Mesenteric fat pad (tissue), 1 donor: ENCODE data around the gene POLR2L. TPM values are rescaled to one million over a fixed set of nuclear protein-coding genes. Genes with fewer than 3 reads are reported as not detected.
A peak's percentile ranks its signal among the peaks of the same experiment; 100 is the strongest.

Experiments
- DNase-seq: peaks from one replicate; pipeline ENCODE4 v3.0.0-alpha.2; 2020; ENCODE audit warnings: low spot score
- total RNA-seq: library from RNA; stranded (reverse); fragmentation: NEBNext Ultra II Directional; extraction: Animal tissue kit (Norgen Biotek cat#: 25700); gene quantifications from one replicate; pipeline ENCODE4 v1.2.1, GENCODE V29; 2021
- donor health status: DM: yes; HTN: yes; CAD: no.

POLR2L gene
- total RNA-seq, 1 donor from 2014 or later = 203 TPM

- DNase-seq = no peak
Measured at GRCh38 chr11:813456-814096, 28.8 kb downstream of the POLR2L start.

- DNase-seq = no peak
Measured at GRCh38 chr11:813072-813455, 29.3 kb downstream of the POLR2L start.

DNA sequence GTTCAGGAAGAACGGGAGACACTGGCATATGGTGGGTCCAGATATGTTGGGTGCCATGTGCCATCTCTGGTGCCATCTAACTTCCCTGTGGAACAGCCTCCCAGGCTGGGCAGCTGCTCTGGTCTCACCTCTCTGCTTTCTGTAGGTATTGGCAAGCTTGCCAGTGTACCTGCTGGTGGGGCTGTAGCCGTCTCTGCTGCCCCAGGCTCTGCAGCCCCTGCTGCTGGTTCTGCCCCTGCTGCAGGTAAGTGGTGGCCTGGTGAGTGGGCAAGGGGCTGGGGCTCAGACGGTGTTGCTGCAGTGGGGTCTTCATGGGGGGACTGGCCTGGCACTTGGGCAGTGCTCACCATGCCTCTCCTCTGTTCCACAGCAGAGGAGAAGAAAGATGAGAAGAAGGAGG, 29.9 kb downstream of the POLR2L start:
- DNase-seq = no peak

- no peak for DNase-seq
Measured at GRCh38 chr11:811446-812245, 30.7 kb downstream of the POLR2L start.

GRCh38 chr11:810040-810567, 32.2 kb downstream of the POLR2L start:
- no peak for DNase-seq

DNA sequence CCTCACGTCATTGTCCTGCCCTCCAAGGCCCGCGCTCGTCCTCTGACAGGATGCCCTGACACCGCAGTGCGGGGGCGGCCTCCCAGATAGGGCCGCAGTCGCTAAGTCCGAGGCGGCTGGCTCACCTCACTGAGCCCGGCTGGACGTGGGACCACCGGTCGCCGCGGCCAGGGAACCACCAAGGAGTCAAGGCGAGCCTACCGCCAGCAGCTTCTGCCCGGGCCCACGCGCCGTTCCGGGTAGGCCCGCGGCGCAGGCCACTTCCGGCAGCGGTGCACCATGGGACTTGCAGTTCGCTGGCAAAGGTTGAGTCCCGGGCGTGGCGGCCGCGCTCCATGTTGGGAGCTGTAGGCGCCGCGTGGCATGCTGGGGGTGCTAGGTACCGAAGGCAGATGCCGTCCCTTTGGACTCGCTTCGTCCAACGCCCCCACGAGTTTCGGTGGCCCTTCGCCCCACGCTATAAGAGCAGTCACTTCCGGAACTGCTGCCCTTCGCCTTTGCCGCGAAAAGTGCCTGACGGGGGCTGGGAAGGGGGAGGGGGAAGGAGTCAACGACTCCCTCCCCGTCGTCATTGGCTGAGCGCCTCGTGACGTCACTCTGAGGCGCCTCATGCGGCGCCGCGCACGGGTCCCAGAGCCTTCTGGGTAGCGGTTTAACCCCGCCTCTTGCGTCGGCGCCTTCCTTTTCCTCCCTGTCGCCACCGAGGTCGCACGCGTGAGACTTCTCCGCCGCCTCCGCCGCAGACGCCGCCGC, 32.9 kb downstream of the POLR2L start, which contains the start of gene RPLP2:
TSS of gene RPLP2 (plus strand) at position 681 of the 753 bp plus-strand sequence. CDS start 268 bp downstream, outside the sequence.
- DNase-seq = peak; percentile 99

- no peak for DNase-seq
Measured at GRCh38 chr11:808427-809286, 33.7 kb downstream of the POLR2L start.

DNA sequence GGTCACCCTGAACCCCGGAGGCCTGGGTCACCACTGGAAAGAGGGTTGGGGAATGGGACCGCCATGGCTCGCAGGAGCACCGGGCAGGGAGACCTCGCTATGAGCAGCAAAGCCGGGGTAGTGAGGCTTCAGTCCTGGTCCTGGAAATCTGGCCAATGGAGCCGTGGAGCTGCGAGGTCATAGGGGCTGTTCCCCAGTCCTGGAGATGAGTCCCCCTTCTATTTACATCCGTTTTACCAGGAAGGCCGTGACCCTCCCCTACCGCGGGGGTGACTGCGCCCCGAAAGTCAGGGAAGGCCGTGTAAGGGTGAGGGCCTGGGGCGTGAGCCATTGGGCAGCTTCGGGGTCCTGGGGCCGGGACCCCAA, 37.7 kb downstream of the POLR2L start:
- DNase-seq = no peak

DNA sequence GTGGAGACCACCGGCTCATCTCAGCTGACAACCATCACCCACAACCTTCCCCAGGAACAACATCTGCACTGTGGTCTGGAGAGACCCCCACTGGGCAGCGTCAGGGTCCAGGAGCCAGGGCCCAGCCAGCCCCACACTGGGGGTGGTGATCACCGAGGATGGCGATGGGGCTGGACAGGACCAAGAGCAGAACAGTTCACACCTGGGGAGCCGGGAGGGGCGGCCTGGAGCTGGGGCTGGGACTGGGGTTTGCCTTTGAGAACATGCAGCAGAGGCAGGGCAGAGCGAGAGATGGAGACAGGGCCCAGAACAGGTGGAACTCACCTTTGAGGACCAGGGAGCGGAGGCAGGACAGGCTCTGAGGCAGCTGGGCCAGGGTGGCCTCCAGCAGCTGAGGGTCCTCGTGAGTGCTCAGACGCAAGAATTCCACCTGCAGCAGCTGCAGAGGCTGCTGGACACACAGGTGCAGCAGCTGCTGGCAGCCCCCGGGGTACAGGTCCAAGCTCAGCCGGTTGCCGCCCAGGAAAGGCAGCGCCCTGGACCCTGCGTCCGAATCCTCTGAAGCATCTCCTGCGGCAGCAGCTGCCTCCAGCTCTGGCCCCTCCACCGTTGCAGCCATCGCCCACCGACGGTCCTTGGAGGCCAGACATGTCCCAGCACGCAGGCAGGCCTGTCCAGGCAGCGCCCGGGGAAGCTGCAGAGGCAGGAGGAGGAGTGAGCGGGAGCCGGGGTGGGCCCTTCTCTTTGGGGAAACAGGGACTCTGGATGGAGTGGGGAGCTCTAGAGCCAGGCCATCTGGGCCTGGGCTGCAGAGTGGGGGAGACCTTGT, 38.3 kb downstream of the POLR2L start:
- DNase-seq = no peak

GRCh38 chr11:803467-803742, 38.9 kb downstream of the POLR2L start:
- DNase-seq = no peak

- DNase-seq = no peak
Measured at GRCh38 chr11:802693-803466, 39.4 kb downstream of the POLR2L start.

- no peak for DNase-seq
Measured at GRCh38 chr11:802018-802617, 40.2 kb downstream of the POLR2L start.

DNA sequence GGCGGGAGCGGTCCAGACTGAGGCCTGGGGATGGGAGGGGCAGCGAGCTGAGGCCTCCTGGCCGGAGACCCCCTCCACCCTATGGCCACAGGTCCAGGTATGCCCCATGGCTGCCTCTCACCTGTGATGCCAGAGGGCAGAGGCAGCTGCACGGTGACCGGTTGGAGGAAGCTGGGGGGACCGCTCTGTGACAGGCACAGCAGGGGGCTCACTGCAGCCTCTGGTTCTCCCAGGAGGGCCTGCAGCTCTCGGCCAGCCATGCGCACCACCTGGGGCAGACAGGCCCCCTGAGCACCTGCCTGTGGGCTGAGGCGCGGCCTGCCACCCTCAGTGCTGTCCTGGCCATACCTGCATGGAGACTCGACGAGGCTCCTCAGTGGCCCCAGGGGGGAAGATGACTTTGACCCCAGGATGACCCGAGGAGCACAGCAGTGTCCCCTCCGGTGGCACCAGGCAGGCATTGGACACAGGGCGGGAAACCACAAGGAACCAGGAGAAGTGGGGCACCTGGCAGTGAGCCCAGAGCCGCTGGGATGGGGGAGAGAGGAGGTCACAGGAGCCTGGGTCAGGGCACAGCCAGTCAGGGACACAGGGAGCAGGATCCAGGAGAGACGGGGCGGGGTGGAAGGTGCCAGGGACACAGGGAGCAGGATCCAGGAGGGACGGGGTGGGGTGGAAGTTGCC, 41.1 kb downstream of the POLR2L start:
- DNase-seq = no peak

- no peak for DNase-seq
Measured at GRCh38 chr11:800473-800872, 41.9 kb downstream of the POLR2L start.

DNA sequence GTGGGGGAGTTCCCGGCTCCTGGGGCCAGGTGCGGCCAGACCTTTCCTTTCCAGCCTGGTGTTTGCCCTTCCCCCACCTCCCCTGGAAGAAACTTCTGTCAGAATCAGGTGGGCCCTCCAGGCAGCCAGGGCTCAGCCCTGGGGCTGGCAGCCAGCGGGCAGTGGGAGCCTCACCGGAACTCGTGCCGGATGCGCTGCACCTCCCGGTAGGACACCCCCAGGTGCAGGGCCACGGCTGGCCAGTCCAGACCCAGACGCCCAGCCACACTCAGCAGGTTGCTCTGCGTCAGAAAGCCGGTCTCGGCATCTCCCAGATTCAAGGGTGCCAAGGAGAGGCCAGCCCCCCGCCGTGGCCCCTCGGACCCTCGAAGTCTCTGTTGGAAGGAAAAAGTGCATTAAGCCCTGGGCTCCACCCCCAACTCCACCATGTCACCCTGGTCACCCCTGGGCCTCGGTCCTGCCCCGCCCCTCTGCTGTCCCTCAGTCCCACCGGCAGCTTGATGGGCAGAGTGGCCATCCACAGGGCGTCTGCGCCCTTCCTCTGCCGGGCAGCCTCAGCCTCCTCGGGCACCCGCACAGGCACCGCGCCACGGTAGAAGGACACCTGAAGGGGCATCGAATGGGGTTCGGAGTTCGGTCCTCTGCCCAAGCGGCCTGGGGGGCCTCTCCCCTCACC, 42.5 kb downstream of the POLR2L start:
- no peak for DNase-seq

DNA sequence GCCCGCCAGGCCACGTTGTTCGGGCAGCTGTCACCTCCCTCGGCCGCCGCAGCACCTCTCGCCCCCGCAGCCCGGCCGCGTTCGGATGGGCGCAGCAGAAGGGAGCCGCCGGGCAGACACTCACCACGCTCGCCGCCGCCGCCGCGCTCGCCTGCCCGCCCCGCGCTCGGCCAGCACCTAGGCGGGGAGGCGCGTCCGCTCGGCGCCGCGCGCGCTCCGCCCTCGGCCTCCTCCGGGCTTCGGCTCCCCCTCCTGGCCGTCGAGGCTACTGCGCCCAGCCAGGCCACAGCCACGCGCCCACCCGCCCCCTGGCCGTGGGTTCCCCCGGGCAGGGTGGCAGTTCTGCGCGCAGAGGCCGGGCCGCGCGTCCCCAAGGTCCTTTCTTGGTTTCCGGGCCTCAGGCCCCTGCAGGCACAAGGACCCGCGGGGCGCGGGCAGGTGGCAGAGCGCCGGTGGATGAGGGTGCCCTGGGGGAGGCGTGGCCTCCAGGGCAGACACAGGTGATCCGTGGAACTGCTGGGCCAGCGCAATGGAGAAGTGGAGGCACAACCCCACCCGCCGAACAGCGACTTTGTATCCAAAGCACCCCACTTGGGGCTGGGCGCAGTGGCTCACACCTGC, 44.1 kb downstream of the POLR2L start, which contains the start of gene SLC25A22:
TSS of gene SLC25A22 (minus strand) at position 189 of the 621 bp plus-strand sequence. CDS start 3,275 bp downstream, outside the sequence.
- peak; percentile 95 for DNase-seq
